Activated naive CD4-positive, alpha-beta T cell treated with Interleukin-2 at 50 U/mL for 16 hours (primary cell): ENCODE measurements around the gene EIF3L.

ENCODE experiments used
- DNase-seq: peaks from one replicate; pipeline ENCODE4 v3.0.0-alpha.2; 2020

EIF3L gene

GRCh38 chr22:37930270-37930951 lies 81.2 kb downstream of the EIF3L start:
- no peak for DNase-seq

GRCh38 chr22:37930952-37931440 lies 81.8 kb downstream of the EIF3L start:
- DNase-seq, result no peak

- no peak for DNase-seq
Observed at GRCh38 chr22:37931893-37932389, 82.7 kb downstream of the EIF3L start.

- DNase-seq, result no peak
Observed at GRCh38 chr22:37932401-37932800, 83.2 kb downstream of the EIF3L start.

- no peak for DNase-seq
Observed at GRCh38 chr22:37932821-37933578, 83.8 kb downstream of the EIF3L start.

GRCh38 chr22:37933711-37934376 lies 84.6 kb downstream of the EIF3L start:
- peak; percentile 85 for DNase-seq
